Measurements from ENCODE around the gene AQP3. TPM values are rescaled to one million over a fixed set of nuclear protein-coding genes. Genes with fewer than 3 reads are reported as not detected.

Gene AQP3
- total RNA-seq, 2 donors from 2014 or later = 6.9 to 17.6 TPM

DNA sequence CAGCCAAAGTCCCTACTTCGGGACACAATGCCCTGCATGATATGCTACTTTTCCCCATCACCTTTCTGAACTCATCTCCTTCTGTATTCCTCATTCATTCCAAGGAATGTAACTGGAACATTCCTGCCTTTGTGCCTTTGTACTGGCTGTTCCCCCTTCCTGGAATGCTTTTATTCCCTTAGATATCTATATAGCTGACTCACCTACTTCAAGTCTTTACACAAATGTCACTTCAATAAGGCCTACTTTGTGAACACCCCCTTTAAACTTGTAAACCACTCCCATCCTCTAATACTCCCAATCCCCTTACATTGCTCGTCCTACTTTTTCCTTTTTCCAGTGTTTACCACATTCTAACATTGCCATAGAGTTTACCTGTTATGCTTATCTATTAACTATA is 24.0 kb upstream of the AQP3 start:
- no peak for ATAC-seq (ENCODE audit: insufficient number of reproducible peaks, low FRiP score, low read depth)
- TF ChIP-seq, protein P1, sequence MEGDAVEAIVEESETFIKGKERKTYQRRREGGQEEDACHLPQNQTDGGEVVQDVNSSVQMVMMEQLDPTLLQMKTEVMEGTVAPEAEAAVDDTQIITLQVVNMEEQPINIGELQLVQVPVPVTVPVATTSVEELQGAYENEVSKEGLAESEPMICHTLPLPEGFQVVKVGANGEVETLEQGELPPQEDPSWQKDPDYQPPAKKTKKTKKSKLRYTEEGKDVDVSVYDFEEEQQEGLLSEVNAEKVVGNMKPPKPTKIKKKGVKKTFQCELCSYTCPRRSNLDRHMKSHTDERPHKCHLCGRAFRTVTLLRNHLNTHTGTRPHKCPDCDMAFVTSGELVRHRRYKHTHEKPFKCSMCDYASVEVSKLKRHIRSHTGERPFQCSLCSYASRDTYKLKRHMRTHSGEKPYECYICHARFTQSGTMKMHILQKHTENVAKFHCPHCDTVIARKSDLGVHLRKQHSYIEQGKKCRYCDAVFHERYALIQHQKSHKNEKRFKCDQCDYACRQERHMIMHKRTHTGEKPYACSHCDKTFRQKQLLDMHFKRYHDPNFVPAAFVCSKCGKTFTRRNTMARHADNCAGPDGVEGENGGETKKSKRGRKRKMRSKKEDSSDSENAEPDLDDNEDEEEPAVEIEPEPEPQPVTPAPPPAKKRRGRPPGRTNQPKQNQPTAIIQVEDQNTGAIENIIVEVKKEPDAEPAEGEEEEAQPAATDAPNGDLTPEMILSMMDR (IDR thresholded peaks at IDR 0.05) = no peak
- H3K36me3 ChIP-seq = peaks cover 35% of the 10 kb centered on the region

DNA sequence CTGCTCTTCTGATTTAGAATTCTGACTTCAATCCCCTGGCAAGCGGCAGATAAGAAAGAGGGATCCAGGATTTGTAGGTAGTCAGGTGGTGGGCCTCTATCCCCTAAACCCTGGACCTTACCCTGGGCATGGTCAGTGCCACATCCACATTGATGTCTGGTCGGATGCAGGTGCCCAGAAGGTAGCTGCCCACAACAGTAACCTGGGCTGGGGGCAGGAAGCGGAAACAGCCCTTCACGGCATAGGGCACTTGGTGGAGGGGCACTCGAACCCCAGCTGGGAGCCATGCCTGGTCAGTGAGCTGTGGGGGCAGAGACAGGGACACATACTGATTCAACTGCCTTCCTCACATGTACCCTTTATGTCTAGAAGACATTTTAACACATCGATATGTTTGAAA is 22.5 kb upstream of the AQP3 start:
- no peak for ATAC-seq (ENCODE audit: insufficient number of reproducible peaks, low FRiP score, low read depth)
- TF ChIP-seq, protein P1 (IDR thresholded peaks at IDR 0.05) = no peak

More for the DNA sequence above, 24.0 kb upstream of the AQP3 start:
- Histone ChIP-seq H3K27me3 (replicated peaks; ENCODE audit: insufficient read depth) (no peaks in the 10 kb centered on the region), H3K9me3 (no peaks in the 10 kb centered on the region), H3K4me3 (no peak overlapping the region), H3K4me1 (ENCODE audit: control insufficient read depth in 1 of 2, low read depth in 2 of 2) (peaks cover 8 to 22% of the 10 kb centered on the region in 2 donors), H3K27ac (no peak overlapping the region)
- no peak for DNase-seq (ENCODE audit: low spot score)

DNA sequence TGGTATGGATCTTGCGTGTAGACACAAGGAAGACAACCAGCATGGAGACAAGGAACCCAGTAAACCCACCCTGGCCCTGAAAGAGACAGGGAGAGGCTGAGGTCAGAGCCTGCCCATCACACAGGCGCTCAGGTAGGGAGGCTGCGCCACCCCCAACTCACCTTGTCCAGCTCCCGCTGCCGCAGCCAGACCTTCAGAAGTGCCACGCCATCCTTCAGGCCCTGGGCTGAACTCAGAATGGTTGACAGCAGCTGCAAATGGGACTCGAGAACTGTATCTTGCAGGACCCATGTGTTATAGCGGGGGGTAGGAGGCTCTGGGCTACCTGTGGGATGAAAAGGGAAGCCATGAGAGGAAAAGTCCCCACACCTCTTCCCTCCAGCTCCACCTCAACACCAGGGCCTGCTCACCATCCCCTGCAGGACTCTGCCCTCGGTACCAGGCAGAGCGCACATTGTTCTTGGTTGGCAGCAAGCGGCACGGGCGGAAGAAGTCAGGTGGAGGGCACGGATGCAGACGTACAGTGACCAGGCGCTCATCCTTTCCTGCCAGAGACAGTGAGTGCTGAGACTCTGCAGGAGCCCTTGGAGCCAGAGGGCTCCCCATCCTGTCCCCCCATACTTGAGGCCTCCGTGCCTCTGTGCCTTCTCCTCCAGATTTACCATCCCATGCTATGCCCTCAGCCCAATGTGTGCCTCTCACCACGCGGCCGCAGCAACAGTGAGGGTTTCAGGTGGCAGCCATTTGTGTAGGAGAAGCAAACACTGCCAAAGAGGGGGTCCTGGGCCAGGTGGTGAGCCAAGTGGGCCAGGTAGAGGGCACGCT is 21.6 kb upstream of the AQP3 start:
- Histone ChIP-seq H3K4me3 (no peak overlapping the region), H3K9me3 (no peaks in the 10 kb centered on the region), H3K4me1 (ENCODE audit: control insufficient read depth in 1 of 2, low read depth in 2 of 2) (peaks cover 8 to 18% of the 10 kb centered on the region in 2 donors), H3K27ac (no peak overlapping the region), H3K36me3 (peaks cover 57% of the 10 kb centered on the region), H3K27me3 (replicated peaks; ENCODE audit: insufficient read depth) (no peaks in the 10 kb centered on the region)
- TF ChIP-seq, protein P1 (IDR thresholded peaks at IDR 0.05) = no peak
- DNase-seq (ENCODE audit: low spot score) (no peak), ATAC-seq (ENCODE audit: insufficient number of reproducible peaks, low FRiP score, low read depth) (no peak)

More for the DNA sequence above, 22.5 kb upstream of the AQP3 start:
- Histone ChIP-seq H3K9me3 (no peaks in the 10 kb centered on the region), H3K27me3 (replicated peaks; ENCODE audit: insufficient read depth) (no peaks in the 10 kb centered on the region), H3K4me1 (ENCODE audit: control insufficient read depth in 1 of 2, low read depth in 2 of 2) (peaks cover 8 to 22% of the 10 kb centered on the region in 2 donors), H3K4me3 (no peak overlapping the region), H3K36me3 (peaks cover 50% of the 10 kb centered on the region), H3K27ac (no peak overlapping the region)
- no peak for DNase-seq (ENCODE audit: low spot score)

DNA sequence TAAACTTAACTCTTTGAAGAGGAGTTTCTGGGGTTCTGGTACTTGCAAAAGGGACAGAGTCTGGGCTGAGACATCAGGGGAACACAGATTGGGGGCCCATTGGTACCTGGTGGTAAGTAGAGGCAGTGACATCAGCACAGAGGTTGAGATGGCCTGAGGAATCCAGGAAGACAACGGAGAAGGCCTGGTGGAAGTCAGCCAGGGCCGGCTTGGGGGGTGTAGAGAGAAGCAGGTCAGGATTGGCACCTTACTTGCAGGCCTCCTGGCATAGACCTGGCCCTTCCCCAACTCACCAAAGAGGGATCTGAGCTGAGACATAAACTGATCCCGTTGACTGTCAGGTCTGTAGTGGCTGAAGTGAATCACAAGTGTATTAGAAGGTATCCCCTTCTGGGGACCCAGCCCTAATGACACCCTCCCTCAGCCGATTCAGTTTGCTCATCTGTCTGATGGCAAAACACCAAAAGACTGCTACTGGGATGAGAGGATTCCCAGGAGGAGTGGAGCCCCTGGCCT is 20.9 kb upstream of the AQP3 start:
- TF ChIP-seq, protein P1 (IDR thresholded peaks at IDR 0.05) = no peak
- DNase-seq (ENCODE audit: low spot score) = no peak
- Histone ChIP-seq H3K4me1 (ENCODE audit: control insufficient read depth in 1 of 2, low read depth in 2 of 2) (peaks cover 8 to 17% of the 10 kb centered on the region in 2 donors), H3K27ac (no peak overlapping the region), H3K9me3 (no peaks in the 10 kb centered on the region), H3K36me3 (peaks cover 64% of the 10 kb centered on the region), H3K4me3 (no peak overlapping the region), H3K27me3 (replicated peaks; ENCODE audit: insufficient read depth) (no peaks in the 10 kb centered on the region)
- no peak for ATAC-seq (ENCODE audit: insufficient number of reproducible peaks, low FRiP score, low read depth)

DNA sequence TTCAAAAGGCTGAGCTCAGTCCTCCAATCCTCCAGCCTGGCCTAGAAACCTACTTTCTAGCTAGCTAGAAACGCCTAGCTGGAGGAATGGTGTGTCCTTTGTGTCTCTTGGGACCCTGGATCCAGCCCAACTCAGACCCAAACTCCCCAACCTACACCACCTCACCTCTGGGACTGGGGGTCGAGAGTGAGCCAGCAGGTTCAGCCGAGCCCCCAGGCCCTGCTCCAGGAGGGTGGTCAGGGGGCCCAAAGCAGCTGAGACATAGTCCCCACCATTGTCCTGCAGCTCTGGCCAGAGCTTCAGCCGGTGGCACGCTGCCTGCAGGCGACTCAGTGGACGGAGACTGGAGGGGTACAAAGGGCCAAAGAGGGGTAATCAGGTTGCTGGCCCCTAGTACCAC is 20.1 kb upstream of the AQP3 start:
- no peak for DNase-seq (ENCODE audit: low spot score)
- peaks cover 71% of the 10 kb centered on the region for H3K36me3 ChIP-seq

More for the DNA sequence above, 20.1 kb upstream of the AQP3 start:
- TF ChIP-seq, protein P1 (IDR thresholded peaks at IDR 0.05) = no peak
- no peak overlapping the region for H3K4me3 ChIP-seq
- no peaks in the 10 kb centered on the region for H3K9me3 ChIP-seq
- peaks cover under 1 to 10% of the 10 kb centered on the region in 2 donors for H3K4me1 ChIP-seq (ENCODE audit: control insufficient read depth in 1 of 2, low read depth in 2 of 2)
- H3K27me3 ChIP-seq (replicated peaks; ENCODE audit: insufficient read depth) = no peaks in the 10 kb centered on the region
- no peak for ATAC-seq (ENCODE audit: insufficient number of reproducible peaks, low FRiP score, low read depth)
- no peak overlapping the region for H3K27ac ChIP-seq

All from thoracic aorta (tissue), 2 donors.